GM12878 (cell line): ENCODE measurements around the gene LARP7.
"Not testable (repeated sequence)": the region's sequence is repeated elsewhere in the genome, so short reads cannot be mapped to it uniquely, and the experiment has no call there.

Experiments used
- CBFB ChIP-seq: IDR thresholded peaks from 2 replicates; pipeline ENCODE4 v1.6.1; 2016; ENCODE audit warnings: antibody characterized with exemption, low read depth
- CHD4 ChIP-seq: fragments of 200-600 bp; sonication (generic); IDR thresholded peaks from 2 replicates; pipeline ENCODE4 v1.6.1; 2016; ENCODE audit warnings: mild to moderate bottlenecking
- CREB1 ChIP-seq: IDR thresholded peaks from 2 replicates; pipeline ENCODE4 v1.6.1; 2012; ENCODE audit warnings: low read depth, mild to moderate bottlenecking, inconsistent platforms
- DPF2 ChIP-seq: fragments of 450-650 bp; IDR thresholded peaks from 2 replicates; pipeline ENCODE4 v1.6.1; 2017; ENCODE audit warnings: mild to moderate bottlenecking
- EP300 ChIP-seq, 2 experiments: fragments of 150-350 bp in 1 of 2; IDR thresholded peaks; 2 replicates each; pipeline ENCODE4 v1.6.1; 2011 to 2012; ENCODE audit warnings: low read depth in 2 of 2, low read length in 2 of 2, borderline replicate concordance in 1 of 2, improper control_type of control experiment in 1 of 2, inconsistent platforms in 1 of 2; ENCODE audit not compliant: control insufficient read depth in 1 of 2
- MAX ChIP-seq: IDR thresholded peaks from 2 replicates; pipeline ENCODE4 v1.6.1; 2012; ENCODE audit warnings: low read depth, low read length, improper control_type of control experiment
- MXI1 ChIP-seq: fragments of 150-350 bp; IDR thresholded peaks from 2 replicates; pipeline ENCODE4 v1.6.1; 2011; ENCODE audit warnings: low read depth, mild to moderate bottlenecking, inconsistent platforms, low read length, improper control_type of control experiment
- MYC ChIP-seq: IDR thresholded peaks from 2 replicates; pipeline ENCODE4 v1.6.1; 2011; ENCODE audit warnings: mild to moderate bottlenecking, low read length, moderate library complexity, inconsistent platforms; ENCODE audit not compliant: insufficient read depth, insufficient replicate concordance, insufficient read length, severe bottlenecking
- PML ChIP-seq: IDR thresholded peaks from 2 replicates; pipeline ENCODE4 v1.6.1; 2012; ENCODE audit warnings: low read length, inconsistent platforms
- RAD21 ChIP-seq: IDR thresholded peaks from 2 replicates; pipeline ENCODE4 v1.6.1; 2011; ENCODE audit warnings: mild to moderate bottlenecking, low read depth, low read length, moderate library complexity; ENCODE audit not compliant: insufficient read depth
- TCF3 ChIP-seq: IDR thresholded peaks from 2 replicates; pipeline ENCODE4 v1.6.1; 2012; ENCODE audit warnings: low read depth, mild to moderate bottlenecking, low read length, borderline replicate concordance; ENCODE audit not compliant: insufficient read depth
- TCF7 ChIP-seq: IDR thresholded peaks from 2 replicates; pipeline ENCODE4 v1.6.1; 2014; ENCODE audit warnings: antibody characterized with exemption, borderline replicate concordance
- TF ChIP-seq, protein P1 (sequence below): IDR thresholded peaks from 2 replicates; pipeline ENCODE4 v1.6.1; 2011; ENCODE audit warnings: borderline replicate concordance, low read depth, mild to moderate bottlenecking, moderate library complexity, low read length; ENCODE audit not compliant: insufficient read depth, poor library complexity, severe bottlenecking
- TF ChIP-seq, protein P2 (sequence below), 3 experiments: IDR thresholded peaks in 2 of 3; conservative IDR thresholded peaks in 1 of 3; 2 replicates each; pipeline ENCODE4 v1.5.1; 2011; ENCODE audit warnings: low read depth in 3 of 3, low read length in 3 of 3, mild to moderate bottlenecking in 3 of 3, control low read depth in 2 of 3, moderate library complexity in 2 of 3, inconsistent platforms in 1 of 3, mixed read lengths in 1 of 3; ENCODE audit not compliant: control insufficient read depth in 2 of 3, insufficient read depth in 1 of 3; ENCODE audit errors: extremely low read depth in 1 of 3

DNA sequence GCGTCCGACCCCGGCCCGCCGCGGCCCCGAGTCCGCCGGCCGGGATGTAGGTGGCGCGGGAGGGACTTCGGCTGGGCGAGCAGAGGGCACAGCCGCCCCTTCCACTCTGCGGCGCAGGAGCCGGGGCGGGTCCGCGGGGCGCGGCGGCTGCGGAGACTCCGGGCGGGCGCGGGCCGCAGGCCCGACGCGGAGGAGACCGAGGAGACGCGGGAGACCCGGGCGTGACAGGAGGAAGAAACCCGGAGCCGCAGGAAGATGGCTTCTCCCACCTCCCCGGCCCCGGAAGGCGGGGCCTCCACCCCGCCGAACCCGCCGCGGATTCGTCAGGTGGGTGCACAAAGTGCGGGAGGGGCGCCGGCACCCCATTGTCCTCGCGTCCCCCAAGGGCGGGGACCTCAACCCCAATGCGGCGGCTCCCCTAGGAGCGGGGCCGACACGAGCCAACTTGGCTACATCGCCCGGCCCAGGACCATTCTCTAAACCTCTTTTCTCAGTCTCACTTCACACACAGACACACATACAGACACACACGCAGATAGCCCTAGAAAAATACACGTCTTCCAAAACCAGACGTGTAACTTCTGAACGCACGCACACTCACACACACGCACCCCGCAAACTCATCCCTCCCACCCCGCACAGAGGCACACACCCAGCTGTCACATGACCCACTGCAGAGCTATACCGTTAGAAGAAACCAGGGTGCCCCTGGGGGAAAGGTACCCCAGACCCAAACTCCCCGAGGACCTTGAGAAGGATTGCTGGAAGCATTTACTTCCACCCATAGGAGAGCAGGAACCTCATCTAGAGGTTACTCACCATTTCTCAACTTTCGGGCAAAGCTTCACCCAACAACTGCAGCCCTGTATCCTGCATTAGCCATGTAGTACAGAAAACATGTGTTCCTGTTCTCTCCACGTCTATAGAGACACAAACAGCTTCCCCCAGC lies 69.2 kb downstream of the LARP7 start:
- TF ChIP-seq TCF7; CHD4; MYC; DPF2; PML; CREB1; TCF3; RAD21; CBFB; EP300 (IDR thresholded peaks at IDR 0.05; ENCODE audit: borderline replicate concordance in 1 of 2, control insufficient read depth in 1 of 2, low read depth in 2 of 2, low read length in 2 of 2); MAX; MXI1: not testable (repeated sequence)
- TF ChIP-seq, protein P1, sequence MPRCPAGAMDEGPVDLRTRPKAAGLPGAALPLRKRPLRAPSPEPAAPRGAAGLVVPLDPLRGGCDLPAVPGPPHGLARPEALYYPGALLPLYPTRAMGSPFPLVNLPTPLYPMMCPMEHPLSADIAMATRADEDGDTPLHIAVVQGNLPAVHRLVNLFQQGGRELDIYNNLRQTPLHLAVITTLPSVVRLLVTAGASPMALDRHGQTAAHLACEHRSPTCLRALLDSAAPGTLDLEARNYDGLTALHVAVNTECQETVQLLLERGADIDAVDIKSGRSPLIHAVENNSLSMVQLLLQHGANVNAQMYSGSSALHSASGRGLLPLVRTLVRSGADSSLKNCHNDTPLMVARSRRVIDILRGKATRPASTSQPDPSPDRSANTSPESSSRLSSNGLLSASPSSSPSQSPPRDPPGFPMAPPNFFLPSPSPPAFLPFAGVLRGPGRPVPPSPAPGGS, result not testable (repeated sequence)
- TF ChIP-seq, protein P2, sequence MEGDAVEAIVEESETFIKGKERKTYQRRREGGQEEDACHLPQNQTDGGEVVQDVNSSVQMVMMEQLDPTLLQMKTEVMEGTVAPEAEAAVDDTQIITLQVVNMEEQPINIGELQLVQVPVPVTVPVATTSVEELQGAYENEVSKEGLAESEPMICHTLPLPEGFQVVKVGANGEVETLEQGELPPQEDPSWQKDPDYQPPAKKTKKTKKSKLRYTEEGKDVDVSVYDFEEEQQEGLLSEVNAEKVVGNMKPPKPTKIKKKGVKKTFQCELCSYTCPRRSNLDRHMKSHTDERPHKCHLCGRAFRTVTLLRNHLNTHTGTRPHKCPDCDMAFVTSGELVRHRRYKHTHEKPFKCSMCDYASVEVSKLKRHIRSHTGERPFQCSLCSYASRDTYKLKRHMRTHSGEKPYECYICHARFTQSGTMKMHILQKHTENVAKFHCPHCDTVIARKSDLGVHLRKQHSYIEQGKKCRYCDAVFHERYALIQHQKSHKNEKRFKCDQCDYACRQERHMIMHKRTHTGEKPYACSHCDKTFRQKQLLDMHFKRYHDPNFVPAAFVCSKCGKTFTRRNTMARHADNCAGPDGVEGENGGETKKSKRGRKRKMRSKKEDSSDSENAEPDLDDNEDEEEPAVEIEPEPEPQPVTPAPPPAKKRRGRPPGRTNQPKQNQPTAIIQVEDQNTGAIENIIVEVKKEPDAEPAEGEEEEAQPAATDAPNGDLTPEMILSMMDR (IDR thresholded peaks at IDR 0.05 in 2 of 3, conservative IDR thresholded peaks at IDR 0.05 in 1 of 3; ENCODE audit: control insufficient read depth in 2 of 3, extremely low read depth in 1 of 3, insufficient read depth in 1 of 3, low read depth in 3 of 3, low read length in 3 of 3), result not testable (repeated sequence)
